Measurements from ENCODE around the gene SMYD3. TPM values are rescaled to one million over a fixed set of nuclear protein-coding genes. Genes with fewer than 3 reads are reported as not detected.

SMYD3 gene
- total and polyA plus RNA-seq, 9 of the 15 experiments (the other 6 are each of a cell fraction or from before 2014, with no cell fraction given), result 128 to 440 (median 197) TPM

GRCh38 chr1:246155923-246156322, 351.2 kb downstream of the SMYD3 start (continued):
- TF ChIP-seq JUN (IDR thresholded peaks at IDR 0.05; ENCODE audit: borderline replicate concordance, low read depth, low read length), result peak; percentile 42; the same call in 1 of the 2 replicates
- TF ChIP-seq JUN (CRISPR knock-in tag; IDR thresholded peaks at IDR 0.05; ENCODE audit: borderline replicate concordance), result no peak
- no peak for TF ChIP-seq NCOA1 (IDR thresholded peaks at IDR 0.05; ENCODE audit: low read depth)
- peak; percentile 77 for TF ChIP-seq ATF3 (IDR thresholded peaks at IDR 0.05)
- 0 out of 2 replicates have a peak, but pooled peaks have one; percentile 22 for TF ChIP-seq ATF3 (CRISPR knock-in tag; conservative IDR thresholded peaks at IDR 0.05)
- TF ChIP-seq TFAM (CRISPR knock-in tag; conservative IDR thresholded peaks at IDR 0.05), result no peak
- no peak for TF ChIP-seq ATF1 (CRISPR knock-in tag; IDR thresholded peaks at IDR 0.05)
- TF ChIP-seq ATF1 (tag; IDR thresholded peaks at IDR 0.05), result no peak
- TF ChIP-seq, protein P1, sequence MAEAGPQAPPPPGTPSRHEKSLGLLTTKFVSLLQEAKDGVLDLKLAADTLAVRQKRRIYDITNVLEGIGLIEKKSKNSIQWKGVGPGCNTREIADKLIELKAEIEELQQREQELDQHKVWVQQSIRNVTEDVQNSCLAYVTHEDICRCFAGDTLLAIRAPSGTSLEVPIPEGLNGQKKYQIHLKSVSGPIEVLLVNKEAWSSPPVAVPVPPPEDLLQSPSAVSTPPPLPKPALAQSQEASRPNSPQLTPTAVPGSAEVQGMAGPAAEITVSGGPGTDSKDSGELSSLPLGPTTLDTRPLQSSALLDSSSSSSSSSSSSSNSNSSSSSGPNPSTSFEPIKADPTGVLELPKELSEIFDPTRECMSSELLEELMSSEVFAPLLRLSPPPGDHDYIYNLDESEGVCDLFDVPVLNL (CRISPR knock-in tag; IDR thresholded peaks at IDR 0.05; ENCODE audit: low read depth), result no peak
- TF ChIP-seq PML (IDR thresholded peaks at IDR 0.05; ENCODE audit: low read length), result no peak
- no peak for TF ChIP-seq ZNF512 (tag; IDR thresholded peaks at IDR 0.05)
- TF ChIP-seq PHTF2 (CRISPR knock-in tag; IDR thresholded peaks at IDR 0.05), result no peak
- TF ChIP-seq KDM1A (IDR thresholded peaks at IDR 0.05), result no peak
- TF ChIP-seq GTF2F1 (IDR thresholded peaks at IDR 0.05; ENCODE audit: low read depth, low read length), result no peak
- TF ChIP-seq EP300 (IDR thresholded peaks at IDR 0.05; ENCODE audit: low read length), result no peak
- 0 out of 4 replicates have a peak, but pooled peaks of 1 of the 2 experiments have one; percentile 38 for TF ChIP-seq SRF (CRISPR knock-in tag; IDR thresholded peaks at IDR 0.05)
- TF ChIP-seq ADNP (tag; IDR thresholded peaks at IDR 0.05), result no peak
- TF ChIP-seq POLR2B (IDR thresholded peaks at IDR 0.05; ENCODE audit: low read depth, partially characterized antibody), result no peak
- TF ChIP-seq MEF2D (tag; conservative IDR thresholded peaks at IDR 0.05; ENCODE audit: low read depth), result peak; percentile 67; the same call in 1 of the 2 replicates
- TF ChIP-seq IFI16 (CRISPR knock-in tag; IDR thresholded peaks at IDR 0.05), result no peak
- TF ChIP-seq, protein P2, sequence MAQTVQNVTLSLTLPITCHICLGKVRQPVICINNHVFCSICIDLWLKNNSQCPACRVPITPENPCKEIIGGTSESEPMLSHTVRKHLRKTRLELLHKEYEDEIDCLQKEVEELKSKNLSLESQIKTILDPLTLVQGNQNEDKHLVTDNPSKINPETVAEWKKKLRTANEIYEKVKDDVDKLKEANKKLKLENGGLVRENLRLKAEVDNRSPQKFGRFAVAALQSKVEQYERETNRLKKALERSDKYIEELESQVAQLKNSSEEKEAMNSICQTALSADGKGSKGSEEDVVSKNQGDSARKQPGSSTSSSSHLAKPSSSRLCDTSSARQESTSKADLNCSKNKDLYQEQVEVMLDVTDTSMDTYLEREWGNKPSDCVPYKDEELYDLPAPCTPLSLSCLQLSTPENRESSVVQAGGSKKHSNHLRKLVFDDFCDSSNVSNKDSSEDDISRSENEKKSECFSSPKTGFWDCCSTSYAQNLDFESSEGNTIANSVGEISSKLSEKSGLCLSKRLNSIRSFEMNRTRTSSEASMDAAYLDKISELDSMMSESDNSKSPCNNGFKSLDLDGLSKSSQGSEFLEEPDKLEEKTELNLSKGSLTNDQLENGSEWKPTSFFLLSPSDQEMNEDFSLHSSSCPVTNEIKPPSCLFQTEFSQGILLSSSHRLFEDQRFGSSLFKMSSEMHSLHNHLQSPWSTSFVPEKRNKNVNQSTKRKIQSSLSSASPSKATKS (CRISPR knock-in tag; IDR thresholded peaks at IDR 0.05), result no peak
- no peak for TF ChIP-seq ZNF740 (CRISPR knock-in tag; IDR thresholded peaks at IDR 0.05)
- no peak for TF ChIP-seq ZNF740 (tag; IDR thresholded peaks at IDR 0.05)
- peak; percentile 67 for TF ChIP-seq FOSL1 (tag; conservative IDR thresholded peaks at IDR 0.05)
- 0 out of 2 replicates have a peak, but pooled peaks have one; percentile 28 for TF ChIP-seq SMARCA4 (IDR thresholded peaks at IDR 0.05)

Measured in K562 (cell line).